ENCODE data around the gene PLXND1.

PLXND1 gene

GRCh38 chr3:129560269-129560787 lies 46.1 kb downstream of the PLXND1 start:
- TF ChIP-seq TAF1 (IDR thresholded peaks at IDR 0.05; ENCODE audit: low read depth), result no peak
- no peak for TF ChIP-seq REST (IDR thresholded peaks at IDR 0.05; ENCODE audit: low read depth)
- no peak for TF ChIP-seq ZBTB7A (IDR thresholded peaks at IDR 0.05; ENCODE audit: low read depth)
- no peak for TF ChIP-seq RAD21 (IDR thresholded peaks at IDR 0.05; ENCODE audit: low read depth)
- no peak for TF ChIP-seq FOXM1 (IDR thresholded peaks at IDR 0.05; ENCODE audit: borderline replicate concordance, low read depth)

- TF ChIP-seq RAD21 (IDR thresholded peaks at IDR 0.05; ENCODE audit: low read depth) (no peak), EP300 (IDR thresholded peaks at IDR 0.05; ENCODE audit: borderline replicate concordance) (no peak), TCF12 (IDR thresholded peaks at IDR 0.05; ENCODE audit: low read depth) (no peak), TAF1 (IDR thresholded peaks at IDR 0.05; ENCODE audit: low read depth) (no peak), ZBTB7A (IDR thresholded peaks at IDR 0.05; ENCODE audit: low read depth) (no peak), NFIC (IDR thresholded peaks at IDR 0.05) (no peak), CREB1 (IDR thresholded peaks at IDR 0.05; ENCODE audit: low read depth) (no peak), MAX (IDR thresholded peaks at IDR 0.05) (no peak)
Observed at GRCh38 chr3:129559565-129560079, 46.9 kb downstream of the PLXND1 start.

- TF ChIP-seq CEBPB (IDR thresholded peaks at IDR 0.05) (no peak), NFIC (IDR thresholded peaks at IDR 0.05) (no peak), ZBTB7A (IDR thresholded peaks at IDR 0.05; ENCODE audit: low read depth) (no peak), FOXM1 (IDR thresholded peaks at IDR 0.05; ENCODE audit: borderline replicate concordance, low read depth) (no peak), EP300 (IDR thresholded peaks at IDR 0.05; ENCODE audit: borderline replicate concordance) (no peak), CREB1 (IDR thresholded peaks at IDR 0.05; ENCODE audit: low read depth) (no peak)
Observed at GRCh38 chr3:129558772-129559564, 47.5 kb downstream of the PLXND1 start.

- TF ChIP-seq EP300 (IDR thresholded peaks at IDR 0.05; ENCODE audit: borderline replicate concordance) (no peak), ZBTB7A (IDR thresholded peaks at IDR 0.05; ENCODE audit: low read depth) (no peak), RAD21 (IDR thresholded peaks at IDR 0.05; ENCODE audit: low read depth) (no peak), MAX (IDR thresholded peaks at IDR 0.05) (no peak), CEBPB (IDR thresholded peaks at IDR 0.05) (no peak), TCF12 (IDR thresholded peaks at IDR 0.05; ENCODE audit: low read depth) (no peak), YY1 (IDR thresholded peaks at IDR 0.05; ENCODE audit: low read depth) (no peak), USF1 (IDR thresholded peaks at IDR 0.05) (no peak), CREB1 (IDR thresholded peaks at IDR 0.05; ENCODE audit: low read depth) (no peak), NFIC (IDR thresholded peaks at IDR 0.05) (no peak), FOXM1 (IDR thresholded peaks at IDR 0.05; ENCODE audit: borderline replicate concordance, low read depth) (no peak), TEAD4 (IDR thresholded peaks at IDR 0.05) (no peak), TAF1 (IDR thresholded peaks at IDR 0.05; ENCODE audit: low read depth) (no peak), EGR1 (IDR thresholded peaks at IDR 0.05) (no peak), REST (IDR thresholded peaks at IDR 0.05; ENCODE audit: low read depth) (no peak)
Observed at GRCh38 chr3:129558081-129558771, 48.2 kb downstream of the PLXND1 start.

GRCh38 chr3:129557548-129557894 lies 49.0 kb downstream of the PLXND1 start:
- TF ChIP-seq TEAD4 (IDR thresholded peaks at IDR 0.05) (no peak), USF1 (IDR thresholded peaks at IDR 0.05) (no peak), ZBTB7A (IDR thresholded peaks at IDR 0.05; ENCODE audit: low read depth) (no peak), REST (IDR thresholded peaks at IDR 0.05; ENCODE audit: low read depth) (no peak), TAF1 (IDR thresholded peaks at IDR 0.05; ENCODE audit: low read depth) (0 out of 2 replicates have a peak, but pooled peaks have one; percentile 3), EP300 (IDR thresholded peaks at IDR 0.05; ENCODE audit: borderline replicate concordance) (no peak), YY1 (IDR thresholded peaks at IDR 0.05; ENCODE audit: low read depth) (no peak)

Measured in Ishikawa (cell line).